HG03342 (cell line): ENCODE results near the gene MTMR3.
"Not testable (repeated sequence)": the region's sequence is repeated elsewhere in the genome, so short reads cannot be mapped to it uniquely, and the experiment has no call there.

Experiments used
- ATAC-seq: cut with Tn5 transposase; IDR thresholded peaks from one replicate; pipeline ENCODE4 v1.9.1; 2021; ENCODE audit warnings: mild to moderate bottlenecking, moderate library complexity; ENCODE audit not compliant: unreplicated experiment

The MTMR3 gene

GRCh38 chr22:29883045-29883774 is at the start of gene MTMR3:
MTMR3 (plus strand) TSS chr22:29883174; CDS start chr22:29971060, 87,886 bp downstream.
- peak; percentile 68 for ATAC-seq

GRCh38 chr22:29833392-29833965 is 49.5 kb upstream of the MTMR3 start:
- no peak for ATAC-seq

- ATAC-seq: no peak
These were observed 48.9 kb upstream of the MTMR3 start for GRCh38 chr22:29834046-29834445.

GRCh38 chr22:29836791-29837370 is 46.1 kb upstream of the MTMR3 start:
- not testable (repeated sequence) for ATAC-seq

- ATAC-seq: peak; percentile 95
These were observed 45.0 kb upstream of the MTMR3 start, which contains the start of gene ASCC2 for GRCh38 chr22:29837741-29838598. ASCC2 (minus strand) TSS chr22:29838274; CDS start chr22:29832325, 5,949 bp downstream.

- peak; percentile 5 for ATAC-seq
These were observed 44.4 kb upstream of the MTMR3 start for GRCh38 chr22:29838599-29838956.

GRCh38 chr22:29839039-29839438 is 43.9 kb upstream of the MTMR3 start:
- no peak for ATAC-seq

GRCh38 chr22:29840498-29840897 is 42.5 kb upstream of the MTMR3 start:
- ATAC-seq: no peak

- ATAC-seq: no peak
These were observed 40.8 kb upstream of the MTMR3 start for GRCh38 chr22:29842172-29842571.

- ATAC-seq: no peak
These were observed 40.2 kb upstream of the MTMR3 start for GRCh38 chr22:29842740-29843139.

GRCh38 chr22:29846290-29846689 is 36.7 kb upstream of the MTMR3 start:
- ATAC-seq: no peak

GRCh38 chr22:29848111-29848510 is 34.9 kb upstream of the MTMR3 start:
- ATAC-seq: no peak

GRCh38 chr22:29854432-29854831 is 28.5 kb upstream of the MTMR3 start:
- ATAC-seq: no peak

GRCh38 chr22:29855611-29856181 is 27.3 kb upstream of the MTMR3 start:
- no peak for ATAC-seq

- ATAC-seq: no peak
These were observed 26.5 kb upstream of the MTMR3 start for GRCh38 chr22:29856496-29856895.

- ATAC-seq: not testable (repeated sequence)
These were observed 23.9 kb upstream of the MTMR3 start for GRCh38 chr22:29859030-29859429.

GRCh38 chr22:29860006-29860766 is 22.8 kb upstream of the MTMR3 start:
- ATAC-seq: no peak

- ATAC-seq: no peak
These were observed 21.2 kb upstream of the MTMR3 start for GRCh38 chr22:29861672-29862297.

GRCh38 chr22:29865572-29865971 is 17.4 kb upstream of the MTMR3 start:
- ATAC-seq: not testable (repeated sequence)

GRCh38 chr22:29867260-29867659 is 15.7 kb upstream of the MTMR3 start:
- ATAC-seq: no peak
